Neural crest cell (in vitro differentiated cells): ENCODE data around the gene FRMD4A. TPM values are rescaled to one million over a fixed set of nuclear protein-coding genes. Genes with fewer than 3 reads are reported as not detected.
"Not testable (repeated sequence)": the region's sequence is repeated elsewhere in the genome, so short reads cannot be mapped to it uniquely, and the experiment has no call there.

ENCODE experiments used
- DNase-seq: peaks from one replicate; pipeline ENCODE4 v3.0.0; 2021; ENCODE audit warnings: low read depth, mixed read lengths, low spot score
- H3K27ac Mint-ChIP-seq: one replicate; pipeline ENCODE4 v1.8.0; 2021; ENCODE audit warnings: mild to moderate bottlenecking, mixed read lengths; ENCODE audit not compliant: unreplicated experiment
- H3K27me3 Mint-ChIP-seq: 2 replicates; pipeline ENCODE4 v1.8.0; 2021; ENCODE audit warnings: low read depth, mild to moderate bottlenecking, mixed read lengths
- H3K36me3 Mint-ChIP-seq: 2 replicates; pipeline ENCODE4 v1.8.0; 2021; ENCODE audit warnings: low read depth, mild to moderate bottlenecking, mixed read lengths
- H3K4me1 Mint-ChIP-seq: 2 replicates; pipeline ENCODE4 v1.8.0; 2021; ENCODE audit warnings: mixed read lengths
- H3K4me3 Mint-ChIP-seq: one replicate; pipeline ENCODE4 v1.8.0; 2021; ENCODE audit warnings: mild to moderate bottlenecking, mixed read lengths
- H3K9me3 Mint-ChIP-seq: 2 replicates; pipeline ENCODE4 v1.8.0; 2021; ENCODE audit warnings: mixed read lengths
- CTCF ChIP-seq: fragments of 200-600 bp; sonication (generic); conservative IDR thresholded peaks from 2 replicates; pipeline ENCODE4 v1.5.0; 2021; ENCODE audit warnings: antibody characterized with exemption, mild to moderate bottlenecking
- total RNA-seq: library from RNA; stranded (reverse); gene quantifications from 2 replicates; pipeline ENCODE4 v1.2.1, GENCODE V29; 2021

The FRMD4A gene
- total RNA-seq, 1 donor from 2014 or later, result 65.3 TPM

GRCh38 chr10:13837966-13838365, 492.8 kb downstream of the FRMD4A start:
- DNase-seq, result no peak
- Mint-ChIP-seq H3K4me3 (no peak overlapping the region), H3K36me3 (peaks cover 17% of the 10 kb centered on the region), H3K9me3 (peaks cover 2% of the 10 kb centered on the region), H3K27me3 (no peaks in the 10 kb centered on the region), H3K4me1 (peaks cover 42% of the 10 kb centered on the region), H3K27ac (no peak overlapping the region)
- TF ChIP-seq CTCF, result no peak

- Mint-ChIP-seq H3K4me1 (peaks cover 53% of the 10 kb centered on the region), H3K4me3 (peak overlapping the region; percentile 13), H3K27me3 (no peaks in the 10 kb centered on the region), H3K9me3 (no peaks in the 10 kb centered on the region), H3K27ac (peak overlapping the region; percentile 80), H3K36me3 (peaks cover 5% of the 10 kb centered on the region)
- no peak for TF ChIP-seq CTCF
- peak; percentile 19 for DNase-seq
Observed at GRCh38 chr10:13834581-13835286, 496.0 kb downstream of the FRMD4A start.

GRCh38 chr10:13831711-13832141, 499.0 kb downstream of the FRMD4A start:
- no peak overlapping the region for H3K27ac Mint-ChIP-seq
- no peaks in the 10 kb centered on the region for H3K27me3 Mint-ChIP-seq

GRCh38 chr10:13830385-13830784, 500.3 kb downstream of the FRMD4A start:
- H3K4me1 Mint-ChIP-seq, result peaks cover 73% of the 10 kb centered on the region
- no peak for DNase-seq
- no peak overlapping the region for H3K27ac Mint-ChIP-seq
- no peak for TF ChIP-seq CTCF
- peaks cover 2% of the 10 kb centered on the region for H3K9me3 Mint-ChIP-seq
- peak overlapping the region; percentile 11 for H3K4me3 Mint-ChIP-seq
- peaks cover 5% of the 10 kb centered on the region for H3K36me3 Mint-ChIP-seq
- no peaks in the 10 kb centered on the region for H3K27me3 Mint-ChIP-seq

More at GRCh38 chr10:13831711-13832141, 499.0 kb downstream of the FRMD4A start:
- Mint-ChIP-seq H3K36me3 (peaks cover 5% of the 10 kb centered on the region), H3K9me3 (peaks cover 2% of the 10 kb centered on the region), H3K4me3 (peak overlapping the region; percentile 52), H3K4me1 (peaks cover 65% of the 10 kb centered on the region)
- no peak for DNase-seq
- no peak for TF ChIP-seq CTCF

- no peak overlapping the region for H3K4me3 Mint-ChIP-seq
- H3K4me1 Mint-ChIP-seq, result peaks cover 67% of the 10 kb centered on the region
- DNase-seq, result no peak
- no peak overlapping the region for H3K27ac Mint-ChIP-seq
- H3K36me3 Mint-ChIP-seq, result peaks cover 5% of the 10 kb centered on the region
- H3K9me3 Mint-ChIP-seq, result peaks cover 2% of the 10 kb centered on the region
- H3K27me3 Mint-ChIP-seq, result no peaks in the 10 kb centered on the region
- TF ChIP-seq CTCF, result no peak
Observed at GRCh38 chr10:13829790-13830189, 500.9 kb downstream of the FRMD4A start.

GRCh38 chr10:13828284-13828683, 502.4 kb downstream of the FRMD4A start:
- not testable (repeated sequence) for H3K27ac Mint-ChIP-seq, DNase-seq, H3K9me3 Mint-ChIP-seq, H3K36me3 Mint-ChIP-seq, H3K27me3 Mint-ChIP-seq, H3K4me3 Mint-ChIP-seq
- peaks cover 58% of the 10 kb centered on the region for H3K4me1 Mint-ChIP-seq
